ENCODE data around the gene CLSTN1. TPM values are rescaled to one million over a fixed set of nuclear protein-coding genes. Genes with fewer than 3 reads are reported as not detected.

The CLSTN1 gene
- total RNA-seq, 1 experiment from 2014 or later: 100 TPM

GRCh38 chr1:9701665-9702064 lies 122.1 kb downstream of the CLSTN1 start:
- Histone ChIP-seq H3K79me1 (ENCODE audit: insufficient read depth, low read depth, low read length, poor library complexity, severe bottlenecking) (no peaks in the 10 kb centered on the region), H3K23me2 (ENCODE audit: insufficient read length, low read depth, low read length, poor library complexity, severe bottlenecking) (no peaks in the 10 kb centered on the region), H3K4ac (ENCODE audit: low read depth, low read length) (no peak overlapping the region), H3K4me2 (ENCODE audit: insufficient read depth, insufficient read length, low read length) (no peak overlapping the region), H3K27me3 (ENCODE audit: insufficient read depth, low read length) (no peaks in the 10 kb centered on the region), H4K8ac (replicated peaks; ENCODE audit: insufficient read length, low read depth, low read length) (no peak overlapping the region), H2AK5ac (ENCODE audit: insufficient read length, low read length) (no peak overlapping the region), H3K9me3 (ENCODE audit: control insufficient read depth, low read depth, low read length) (no peaks in the 10 kb centered on the region), H4K91ac (ENCODE audit: insufficient read length, low read depth, low read length) (no peak overlapping the region), H2BK120ac (ENCODE audit: low read depth, low read length, poor library complexity, severe bottlenecking) (no peak overlapping the region), H2BK20ac (ENCODE audit: low read depth, low read length, poor library complexity, severe bottlenecking) (no peak overlapping the region), H3K23ac (ENCODE audit: insufficient read length, low read depth, low read length) (no peak overlapping the region), H3T11ph (ENCODE audit: low read length) (no peak overlapping the region), H3K14ac (ENCODE audit: insufficient read depth, low read length) (no peak overlapping the region), H4K20me1 (ENCODE audit: control insufficient read depth, insufficient read depth, insufficient read length) (no peaks in the 10 kb centered on the region), H3K79me2 (ENCODE audit: insufficient read depth, low read length) (no peaks in the 10 kb centered on the region), H2BK5ac (ENCODE audit: insufficient read length, low read length) (no peak overlapping the region), H2BK12ac (ENCODE audit: insufficient read length, low read depth, low read length) (no peak overlapping the region), H3K18ac (ENCODE audit: insufficient read length, low read depth, low read length) (no peak overlapping the region), H3K27ac (ENCODE audit: insufficient read length, low read depth, low read length) (no peak overlapping the region), H2BK15ac (ENCODE audit: low read depth, low read length) (no peak overlapping the region), H3K9ac (ENCODE audit: extremely low read depth, insufficient read length, low read length) (no peak overlapping the region), H3K4me1 (ENCODE audit: insufficient read depth, low read length) (no peaks in the 10 kb centered on the region), H2AFZ (ENCODE audit: low read length) (no peak overlapping the region), H3K56ac (ENCODE audit: insufficient read length, low read depth, low read length) (no peak overlapping the region), H4K5ac (ENCODE audit: insufficient read length, low read depth, low read length) (no peak overlapping the region)
- DNase-seq: no peak
- TF ChIP-seq CTCF (conservative IDR thresholded peaks at IDR 0.05): no peak
- no peaks in the 10 kb centered on the region for H3K27me3 Mint-ChIP-seq (ENCODE audit: low read depth)
- H3K27ac Mint-ChIP-seq: no peak overlapping the region
- peaks cover 9 to 11% of the 10 kb centered on the region in 2 experiments for H3K4me1 Mint-ChIP-seq
- H3K4me3 Mint-ChIP-seq: no peak overlapping the region
- H3K9me3 Mint-ChIP-seq: peaks cover 0 to 8% of the 10 kb centered on the region in 2 experiments; a peak in 1 of 5 replicates
- no CpG with 5 or more reads among the region's 4 CpGs for WGBS (ENCODE audit: extremely low coverage, insufficient read length, low lambda C conversion rate)
- peaks cover 0 to 9% (median 0%) of the 10 kb centered on the region in 3 experiments; a peak in 2 of 7 replicates for H3K36me3 Mint-ChIP-seq (ENCODE audit: insufficient read depth in 1 of 3, low read depth in 3 of 3)
